AG09309 (cell line): ENCODE results near the gene WNT10A.
"Not testable (repeated sequence)": the region's sequence is repeated elsewhere in the genome, so short reads cannot be mapped to it uniquely, and the experiment has no call there.

Experiments
- DNase-seq: peaks from one replicate; pipeline ENCODE4 v3.0.0-alpha.2; 2010; ENCODE audit warnings: low read depth
- H3K4me3 ChIP-seq: 2 replicates; pipeline ENCODE4 v1.5.1; 2011; ENCODE audit warnings: mild to moderate bottlenecking, low read depth, low read length, moderate library complexity; ENCODE audit not compliant: control insufficient read depth
- TF ChIP-seq, protein P1 (sequence below): IDR thresholded peaks from 2 replicates; pipeline ENCODE4 v1.5.1; 2011; ENCODE audit warnings: mild to moderate bottlenecking, low read depth, low read length, inconsistent platforms; ENCODE audit not compliant: insufficient read depth, control insufficient read depth; ENCODE audit errors: missing control alignments

Gene WNT10A

DNA sequence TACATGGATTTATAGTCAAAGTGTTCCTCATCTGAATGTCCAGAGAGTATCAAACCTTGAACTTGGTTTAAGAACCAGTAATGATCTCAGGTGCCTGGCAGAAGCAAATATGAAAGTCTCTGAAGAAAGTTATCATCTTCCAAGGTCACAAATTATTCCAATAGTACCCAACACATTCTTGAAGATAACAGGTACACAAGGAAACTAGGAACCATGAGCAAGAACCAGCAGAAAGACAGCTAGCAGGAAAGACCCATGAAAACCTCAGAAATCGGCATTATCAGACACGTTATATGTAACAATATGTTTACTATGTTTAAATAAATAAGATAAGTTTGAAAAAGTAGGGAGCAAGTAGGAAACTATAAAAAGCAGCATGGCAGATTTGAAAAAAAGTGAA is 43.2 kb upstream of the WNT10A start:
- DNase-seq = no peak
- TF ChIP-seq, protein P1, sequence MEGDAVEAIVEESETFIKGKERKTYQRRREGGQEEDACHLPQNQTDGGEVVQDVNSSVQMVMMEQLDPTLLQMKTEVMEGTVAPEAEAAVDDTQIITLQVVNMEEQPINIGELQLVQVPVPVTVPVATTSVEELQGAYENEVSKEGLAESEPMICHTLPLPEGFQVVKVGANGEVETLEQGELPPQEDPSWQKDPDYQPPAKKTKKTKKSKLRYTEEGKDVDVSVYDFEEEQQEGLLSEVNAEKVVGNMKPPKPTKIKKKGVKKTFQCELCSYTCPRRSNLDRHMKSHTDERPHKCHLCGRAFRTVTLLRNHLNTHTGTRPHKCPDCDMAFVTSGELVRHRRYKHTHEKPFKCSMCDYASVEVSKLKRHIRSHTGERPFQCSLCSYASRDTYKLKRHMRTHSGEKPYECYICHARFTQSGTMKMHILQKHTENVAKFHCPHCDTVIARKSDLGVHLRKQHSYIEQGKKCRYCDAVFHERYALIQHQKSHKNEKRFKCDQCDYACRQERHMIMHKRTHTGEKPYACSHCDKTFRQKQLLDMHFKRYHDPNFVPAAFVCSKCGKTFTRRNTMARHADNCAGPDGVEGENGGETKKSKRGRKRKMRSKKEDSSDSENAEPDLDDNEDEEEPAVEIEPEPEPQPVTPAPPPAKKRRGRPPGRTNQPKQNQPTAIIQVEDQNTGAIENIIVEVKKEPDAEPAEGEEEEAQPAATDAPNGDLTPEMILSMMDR = no peak
- H3K4me3 ChIP-seq = no peak overlapping the region

DNA sequence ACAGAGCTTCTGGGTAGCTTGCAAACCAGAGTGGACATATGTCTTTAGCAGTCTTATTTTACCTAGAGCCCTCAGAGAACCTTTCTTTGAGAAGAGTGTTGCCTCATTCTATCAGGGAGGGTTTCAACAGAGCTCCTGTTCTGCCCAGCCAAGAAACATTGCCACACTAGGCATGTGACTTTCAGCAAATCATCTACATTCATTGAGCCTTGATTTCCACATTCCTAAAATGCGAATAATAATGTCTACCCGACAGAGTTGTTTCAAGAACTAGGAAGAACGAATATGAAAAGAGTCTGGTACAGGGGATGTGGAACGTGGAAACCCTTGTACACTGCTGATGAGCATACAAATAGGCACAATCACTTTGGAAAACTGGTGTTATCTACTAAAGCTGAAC is 41.2 kb upstream of the WNT10A start:
- DNase-seq = no peak
- TF ChIP-seq, protein P1 = no peak
- no peak overlapping the region for H3K4me3 ChIP-seq

DNA sequence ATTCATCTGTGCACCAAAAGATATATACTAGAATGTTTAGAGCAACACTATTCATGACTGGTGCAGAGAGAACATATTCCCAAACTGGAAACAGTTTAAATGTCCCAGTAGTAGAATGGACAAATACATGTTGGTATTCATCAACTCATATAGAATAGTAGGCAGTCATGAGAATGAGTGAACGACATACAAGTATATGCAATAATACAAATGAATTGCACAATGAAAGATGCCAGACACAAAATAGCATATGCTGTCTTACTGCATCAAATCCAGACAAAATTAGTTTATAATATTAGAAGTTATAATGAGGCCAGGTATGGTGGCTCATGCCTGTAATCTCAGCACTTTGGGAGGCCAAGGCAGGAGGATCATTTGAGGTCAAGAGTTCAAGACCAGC is 40.8 kb upstream of the WNT10A start:
- TF ChIP-seq, protein P1 = no peak
- H3K4me3 ChIP-seq = no peak overlapping the region
- DNase-seq = no peak

DNA sequence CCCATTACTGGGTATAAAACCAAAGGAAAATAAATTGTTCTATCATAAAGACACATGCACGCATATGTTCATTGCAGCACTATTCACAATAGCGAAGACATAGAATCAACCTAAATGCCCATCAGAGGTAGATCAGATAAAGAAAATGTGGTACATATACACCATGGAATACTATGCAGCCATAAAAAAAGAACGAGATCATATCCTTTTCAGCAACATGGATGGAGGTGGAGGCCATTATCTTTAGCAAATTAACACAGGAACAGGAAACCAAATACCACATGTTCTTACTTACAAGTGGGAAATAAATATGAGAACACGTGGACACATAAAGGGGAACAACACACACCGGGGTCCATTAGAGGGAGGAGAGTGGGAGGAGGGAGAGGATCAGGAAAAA is 36.3 kb upstream of the WNT10A start:
- not testable (repeated sequence) for DNase-seq, H3K4me3 ChIP-seq

DNA sequence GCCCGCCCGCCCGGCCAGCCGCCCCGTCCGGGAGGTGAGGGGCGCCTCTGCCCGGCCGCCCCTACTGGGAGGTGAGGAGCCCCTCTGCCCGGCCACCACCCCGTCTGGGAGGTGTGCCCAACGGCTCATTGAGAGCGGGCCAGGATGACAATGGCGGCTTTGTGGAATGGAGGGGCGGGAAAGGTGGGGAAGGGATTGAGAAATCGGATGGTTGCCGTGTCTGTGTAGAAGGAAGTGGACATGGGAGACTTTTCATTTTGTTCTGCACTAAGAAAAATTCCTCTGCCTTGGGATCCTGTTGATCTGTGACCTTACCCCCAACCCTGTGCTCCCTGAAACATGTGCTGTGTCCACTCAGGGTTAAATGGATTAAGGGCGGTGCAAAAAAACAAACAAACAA is 33.7 kb upstream of the WNT10A start:
- not testable (repeated sequence) for DNase-seq, H3K4me3 ChIP-seq

DNA sequence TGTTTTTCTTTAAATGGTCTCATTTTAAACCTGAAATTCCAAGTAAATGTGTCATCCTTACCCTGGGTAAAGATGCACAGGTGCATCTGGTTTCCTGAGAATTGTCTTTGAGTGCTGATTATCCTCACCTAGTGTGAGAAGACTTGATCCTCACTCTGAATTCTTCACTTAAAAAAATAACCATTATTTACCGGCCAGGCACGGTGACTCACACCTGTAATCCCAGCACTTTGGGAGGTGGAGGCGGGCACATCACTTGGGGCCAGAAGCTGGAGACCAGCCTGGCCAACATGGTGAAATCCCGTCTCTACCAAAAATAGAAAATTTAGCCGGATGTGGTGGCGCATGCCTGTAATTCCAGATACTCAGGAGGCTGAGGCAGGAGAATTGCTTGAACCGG is 30.9 kb upstream of the WNT10A start:
- DNase-seq = no peak
- TF ChIP-seq, protein P1 = no peak
- no peak overlapping the region for H3K4me3 ChIP-seq

DNA sequence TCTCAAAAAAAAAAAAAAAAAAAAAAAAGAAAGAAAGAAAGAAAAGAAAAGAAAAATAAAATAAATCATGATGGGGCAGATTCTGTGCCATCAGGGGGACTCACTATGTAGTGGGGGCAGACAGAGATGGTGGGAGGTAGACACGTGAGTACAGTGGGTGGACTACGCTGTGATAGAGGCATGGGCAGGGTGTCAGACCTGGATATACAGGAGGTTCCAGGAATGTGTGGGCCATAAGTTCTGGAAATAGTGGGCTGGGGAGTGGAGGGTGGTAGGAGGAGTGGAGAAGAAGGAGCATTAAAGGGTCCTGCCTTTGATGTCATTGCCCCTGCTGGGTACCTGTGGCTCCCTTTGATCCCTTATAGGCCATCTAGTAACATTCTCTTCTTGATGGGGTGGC is 29.9 kb upstream of the WNT10A start:
- no peak for DNase-seq
- H3K4me3 ChIP-seq = no peak overlapping the region
- TF ChIP-seq, protein P1 = no peak

DNA sequence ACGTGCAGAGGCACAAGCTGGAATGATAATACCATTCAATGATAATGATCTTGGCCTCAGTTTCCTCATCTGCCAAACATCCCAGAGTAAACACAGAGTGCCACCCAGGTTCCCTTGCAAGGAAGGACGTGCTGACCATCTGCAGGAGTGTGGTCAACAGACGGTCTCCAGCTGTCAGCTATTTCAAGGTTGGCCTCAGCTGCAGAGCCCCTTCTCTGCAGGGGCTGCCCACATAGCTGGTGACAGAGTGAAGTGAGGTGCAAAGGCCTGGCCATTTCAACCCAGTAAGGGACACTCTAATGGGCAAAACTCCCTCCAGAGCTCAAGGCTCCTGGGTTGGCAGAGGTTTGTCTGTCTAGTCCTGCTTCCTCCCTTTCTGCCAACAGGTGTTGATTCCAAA is 29.4 kb upstream of the WNT10A start:
- no peak for DNase-seq
- TF ChIP-seq, protein P1 = no peak
- no peak overlapping the region for H3K4me3 ChIP-seq
